Transverse colon (tissue), 4 donors: ENCODE data around the gene APC2.
A peak's percentile ranks its signal among the peaks of the same experiment; 100 is the strongest.

Source experiments
- CTCF ChIP-seq, 5 experiments: fragments of 200-600 bp in 3 of 5; fragments of 450-650 bp in 2 of 5; sonication (generic) in 3 of 5; IDR thresholded peaks; 1 replicate in 2 of 5; 2 replicates in 3 of 5; pipeline ENCODE4 v1.5.1; 2016 to 2017; ENCODE audit warnings: antibody characterized with exemption in 5 of 5, inconsistent platforms in 3 of 5, mild to moderate bottlenecking in 2 of 5, moderate library complexity in 1 of 5
- EP300 ChIP-seq: sonication (generic); formaldehyde crosslinking; IDR thresholded peaks from one replicate; pipeline ENCODE4 v1.6.1; 2017; ENCODE audit warnings: antibody characterized with exemption, low read depth
- POLR2A ChIP-seq: fragments of 450-650 bp; IDR thresholded peaks from one replicate; pipeline ENCODE4 v1.6.1; 2016; ENCODE audit warnings: antibody characterized with exemption, mild to moderate bottlenecking, moderate library complexity
- POLR2AphosphoS5 ChIP-seq, 3 donors: sonication (generic); formaldehyde crosslinking; IDR thresholded peaks; one replicate each; pipeline ENCODE4 v1.6.1; 2016; ENCODE audit warnings: antibody characterized with exemption in 3 of 3

GRCh38 chr19:1466018-1466460 is 16.1 kb downstream of the APC2 start:
- TF ChIP-seq POLR2A (no peak), CTCF (IDR thresholded peaks at IDR 0.05) (peak in 1 of 5 experiments; percentile 4), EP300 (no peak), POLR2AphosphoS5 (IDR thresholded peaks at IDR 0.05) (no peak)
